Hematopoietic multipotent progenitor cell treated with erythropoietin and hydrocortisone succinate and interleukin-3 and kit ligand, for 8 days (in vitro differentiated cells): Measurements from ENCODE around the gene ILDR2.
A peak's percentile ranks its signal among the peaks of the same experiment; 100 is the strongest.

Experiments used
- DNase-seq: peaks from one replicate; pipeline ENCODE4 v3.0.0-alpha.2; 2015

The ILDR2 gene

GRCh38 chr1:166924823-166925541 lies 50.4 kb downstream of the ILDR2 start:
- DNase-seq: no peak

- no peak for DNase-seq
These were observed 54.5 kb downstream of the ILDR2 start for GRCh38 chr1:166920561-166921475.

- DNase-seq: no peak
These were observed 56.4 kb downstream of the ILDR2 start for GRCh38 chr1:166918956-166919316.

GRCh38 chr1:166918088-166918955 lies 57.0 kb downstream of the ILDR2 start:
- no peak for DNase-seq

GRCh38 chr1:166915941-166916340 lies 59.4 kb downstream of the ILDR2 start:
- DNase-seq: no peak

- no peak for DNase-seq
These were observed 60.3 kb downstream of the ILDR2 start for GRCh38 chr1:166915042-166915441.

- DNase-seq: no peak
These were observed 61.2 kb downstream of the ILDR2 start for GRCh38 chr1:166914111-166914510.

- no peak for DNase-seq
These were observed 63.7 kb downstream of the ILDR2 start for GRCh38 chr1:166911624-166912023.

GRCh38 chr1:166910396-166910994 lies 64.8 kb downstream of the ILDR2 start:
- DNase-seq: peak; percentile 92

GRCh38 chr1:166908942-166909341 lies 66.4 kb downstream of the ILDR2 start:
- DNase-seq: no peak

GRCh38 chr1:166907763-166908162 lies 67.6 kb downstream of the ILDR2 start:
- no peak for DNase-seq

- no peak for DNase-seq
These were observed 68.3 kb downstream of the ILDR2 start for GRCh38 chr1:166907051-166907450.

GRCh38 chr1:166906647-166907046 lies 68.7 kb downstream of the ILDR2 start:
- no peak for DNase-seq

GRCh38 chr1:166905900-166906299 lies 69.4 kb downstream of the ILDR2 start:
- no peak for DNase-seq

GRCh38 chr1:166905136-166905535 lies 70.2 kb downstream of the ILDR2 start:
- no peak for DNase-seq

- DNase-seq: peak; percentile 45
These were observed 72.1 kb downstream of the ILDR2 start for GRCh38 chr1:166903232-166903631.

- no peak for DNase-seq
These were observed 73.1 kb downstream of the ILDR2 start for GRCh38 chr1:166902279-166902678.

- no peak for DNase-seq
These were observed 74.4 kb downstream of the ILDR2 start for GRCh38 chr1:166900987-166901386.

GRCh38 chr1:166899769-166900168 lies 75.6 kb downstream of the ILDR2 start:
- DNase-seq: no peak

- DNase-seq: no peak
These were observed 79.6 kb downstream of the ILDR2 start for GRCh38 chr1:166895766-166896165.

- no peak for DNase-seq
These were observed 85.6 kb downstream of the ILDR2 start for GRCh38 chr1:166889776-166890175.

- no peak for DNase-seq
These were observed 86.8 kb downstream of the ILDR2 start for GRCh38 chr1:166888373-166889111.
